ENCODE data around the gene KCP.

KCP gene

GRCh38 chr7:128885370-128886187, 24.9 kb downstream of the KCP start:
- no peak for FAIRE-seq

DNA sequence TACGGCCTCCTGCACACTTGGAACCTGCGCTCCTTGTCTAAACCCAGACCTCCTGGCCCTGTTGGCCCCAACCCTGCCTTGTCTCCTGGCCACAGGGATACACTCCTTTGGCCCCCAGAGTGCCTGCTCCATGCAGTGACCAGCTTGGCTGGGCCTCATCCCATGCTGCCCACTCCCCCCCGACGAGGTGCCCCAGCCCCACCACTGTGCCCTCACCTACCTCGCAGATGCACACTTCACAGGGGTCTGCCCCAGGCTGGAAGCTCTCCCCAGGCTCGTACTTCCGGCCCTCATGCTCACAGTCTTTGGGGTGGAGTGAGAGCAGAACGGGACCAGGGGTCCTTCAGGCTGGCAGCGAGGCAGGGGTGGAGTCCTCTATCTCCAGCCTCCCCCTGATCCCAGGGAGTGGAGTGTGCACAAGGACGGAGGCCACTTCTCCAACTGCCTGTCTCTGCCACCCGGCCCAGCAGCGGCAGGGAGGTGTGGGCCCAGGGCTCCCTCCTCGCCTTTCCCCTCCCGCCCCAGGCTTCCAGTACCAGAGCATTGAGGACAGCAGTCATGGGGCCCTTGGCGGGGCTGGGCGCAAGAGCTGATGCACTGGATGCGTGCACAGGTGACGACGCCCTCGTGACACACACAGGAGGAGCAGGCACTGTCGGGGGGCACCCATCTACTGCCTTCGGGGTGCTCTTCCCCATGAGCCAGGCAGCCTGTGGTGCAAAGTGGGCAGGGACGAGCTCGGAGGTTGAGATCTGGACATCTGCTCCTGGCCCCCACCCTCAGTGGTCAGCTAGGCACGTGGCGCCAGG, 25.7 kb downstream of the KCP start:
- FAIRE-seq = no peak

DNA sequence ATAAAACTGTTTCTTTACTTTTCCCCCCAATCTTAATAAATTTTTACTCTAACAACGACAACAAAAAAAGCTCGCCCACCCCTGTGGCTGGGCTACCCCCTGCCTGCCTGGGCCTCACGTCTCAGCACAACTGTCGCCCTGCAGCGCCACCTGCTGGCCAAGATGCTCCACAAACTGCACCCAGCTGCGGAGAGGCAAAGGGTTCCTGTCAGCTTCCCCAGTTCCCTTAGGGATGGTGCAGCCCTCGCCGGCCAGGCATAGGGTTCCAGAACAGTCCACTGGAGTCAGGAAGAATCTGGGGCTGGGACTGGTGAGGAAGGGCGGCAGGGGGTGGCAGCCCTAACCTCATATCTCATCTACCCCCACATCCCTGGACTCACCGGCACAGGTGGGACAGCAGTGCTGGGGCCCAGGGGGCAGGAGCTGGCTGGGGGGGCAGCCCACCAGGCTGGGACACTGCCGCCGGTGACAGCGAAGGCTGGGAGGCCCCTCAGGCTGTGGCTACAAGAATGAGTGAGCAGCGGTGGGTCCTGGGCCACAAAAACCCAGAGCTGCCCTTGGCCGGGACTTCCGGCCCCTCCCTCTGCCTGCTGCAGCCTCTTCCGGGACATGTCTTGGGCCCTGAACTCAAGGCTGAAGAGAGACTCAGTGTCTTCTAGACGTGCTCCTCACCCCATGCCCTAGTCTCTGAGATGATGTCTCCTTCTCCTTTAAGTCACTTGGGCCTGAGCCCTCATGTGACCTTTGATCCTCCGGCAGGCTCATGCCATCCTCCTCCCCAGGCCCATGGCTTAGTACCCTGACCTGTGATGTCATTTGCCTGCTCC, 26.7 kb downstream of the KCP start:
- FAIRE-seq = no peak

- no peak for FAIRE-seq
Measured at GRCh38 chr7:128882134-128882533, 28.4 kb downstream of the KCP start.

- FAIRE-seq = no peak
Measured at GRCh38 chr7:128881458-128882125, 28.9 kb downstream of the KCP start.

- no peak for FAIRE-seq
Measured at GRCh38 chr7:128880791-128881457, 29.6 kb downstream of the KCP start.

- no peak for FAIRE-seq
Measured at GRCh38 chr7:128879939-128880746, 30.4 kb downstream of the KCP start.

DNA sequence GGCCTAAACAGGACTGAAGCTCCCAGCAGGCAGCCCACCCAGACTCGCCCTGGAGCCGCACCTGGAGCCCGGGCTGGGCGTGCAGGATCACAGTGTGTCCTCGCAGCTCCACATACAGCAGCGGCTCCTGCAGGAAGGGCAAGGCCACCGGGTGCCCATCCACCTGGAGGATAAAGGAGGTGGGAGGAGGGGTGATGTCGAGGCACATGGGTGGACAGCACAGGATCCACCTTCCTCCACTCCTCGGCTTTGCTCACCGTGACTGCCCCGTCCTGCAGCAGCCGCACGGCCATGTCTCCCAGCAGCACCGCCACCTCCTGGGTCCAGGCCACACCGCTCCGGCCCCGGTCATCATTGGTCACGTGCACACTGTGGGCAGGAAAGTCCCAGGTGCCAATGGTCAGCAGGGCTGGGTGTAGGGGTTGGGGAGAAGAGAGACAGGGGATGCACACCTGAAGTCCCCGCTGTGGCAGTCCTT, 31.0 kb downstream of the KCP start:
- no peak for FAIRE-seq

DNA sequence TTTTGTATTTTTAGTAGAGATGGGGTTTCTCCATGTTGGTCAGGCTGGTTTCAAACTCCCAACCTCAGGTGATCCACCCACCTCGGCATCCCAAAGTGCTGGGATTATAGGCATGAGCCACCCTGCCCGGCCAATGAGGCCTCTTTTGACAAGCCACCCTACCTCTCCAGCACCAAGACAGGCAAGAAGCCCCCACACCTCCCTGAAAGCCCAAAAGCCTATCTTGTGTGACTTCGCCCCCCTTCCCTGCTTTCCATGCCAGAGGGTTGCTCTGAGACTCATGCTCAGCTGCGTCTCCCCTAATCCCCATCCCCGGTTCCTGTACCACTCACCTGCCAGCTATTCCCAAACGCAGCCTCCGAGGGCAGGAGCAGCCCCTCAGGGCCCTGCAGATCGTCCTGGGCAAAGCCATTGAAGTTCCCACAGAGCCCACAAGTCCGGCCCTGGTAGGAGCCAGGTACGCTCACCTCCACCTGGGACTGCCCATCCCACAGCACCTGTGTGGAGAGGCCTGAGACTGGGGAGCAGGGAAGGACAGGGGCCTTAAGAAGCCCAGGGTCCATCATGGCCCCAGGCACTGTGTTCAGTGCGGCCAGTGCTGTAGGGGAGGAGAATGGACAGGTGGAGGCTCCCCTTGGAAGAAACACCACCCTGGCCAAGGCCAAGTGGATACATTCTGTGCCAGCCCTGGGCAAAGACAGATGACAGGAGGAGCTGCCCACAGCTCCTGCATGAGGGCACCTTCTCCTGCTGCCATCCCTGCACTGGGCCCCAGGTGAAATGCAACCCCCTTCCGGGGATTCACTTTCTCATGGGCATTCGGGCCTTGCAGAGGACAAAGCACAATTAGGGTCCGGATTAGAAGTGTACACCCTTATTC, 32.0 kb downstream of the KCP start:
- FAIRE-seq = no peak

GRCh38 chr7:128877756-128878120, 32.8 kb downstream of the KCP start:
- no peak for FAIRE-seq

DNA sequence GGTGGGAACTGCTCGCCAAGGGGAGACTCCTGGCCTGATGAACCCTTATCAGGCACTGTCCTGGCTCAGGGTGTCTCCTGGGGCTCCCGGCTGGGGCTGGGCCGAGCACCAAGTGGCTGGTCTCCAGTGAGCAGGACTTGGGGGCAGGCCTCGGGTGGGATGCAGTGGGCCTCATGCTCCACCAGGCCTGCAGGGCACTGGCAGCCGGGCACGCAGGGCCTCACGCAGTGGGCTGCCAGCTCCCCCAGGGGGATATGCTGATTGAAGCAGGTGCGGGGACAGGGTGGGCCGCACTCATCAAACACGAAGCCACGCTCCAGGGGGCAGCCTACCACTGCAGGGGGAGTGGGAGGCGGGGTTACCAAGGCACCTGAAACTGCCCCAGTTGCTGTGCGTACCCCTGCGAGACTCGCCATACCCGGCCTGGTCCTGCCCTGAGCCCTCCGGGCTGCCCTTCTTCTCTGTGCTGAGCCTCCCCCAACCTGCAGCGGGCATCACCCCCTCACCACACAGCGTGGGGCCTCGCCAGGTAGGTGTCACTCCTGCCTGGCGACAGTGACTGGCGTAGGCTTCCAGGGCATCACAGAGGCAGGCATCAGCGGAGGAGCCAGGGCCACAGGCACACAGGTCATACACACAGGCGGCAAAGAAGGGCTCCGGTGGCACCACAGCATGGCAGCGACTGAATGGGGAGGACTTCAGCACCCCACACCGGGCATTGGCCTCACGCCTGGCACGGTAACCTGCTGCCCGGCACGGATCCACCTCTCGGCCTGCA, 33.3 kb downstream of the KCP start:
- no peak for FAIRE-seq

DNA sequence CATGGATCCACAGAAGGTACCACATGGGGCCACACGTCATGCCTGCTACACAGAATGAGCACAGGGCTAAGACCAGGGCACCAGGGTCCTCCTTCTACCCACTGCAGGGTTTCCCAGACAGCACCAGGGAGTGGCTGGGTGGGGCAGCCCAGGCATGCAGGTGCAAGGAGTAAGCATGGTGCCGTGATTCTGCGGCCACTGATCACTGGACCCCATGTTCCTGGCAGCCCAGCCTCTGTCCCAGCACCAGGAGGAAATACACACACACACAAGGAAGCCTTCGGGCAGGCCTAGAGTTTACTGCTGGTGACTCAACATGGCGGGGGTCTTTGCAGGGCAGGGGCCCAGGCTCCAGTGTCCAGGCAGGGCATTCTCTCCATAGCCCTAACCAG, 33.9 kb downstream of the KCP start:
- FAIRE-seq = no peak

DNA sequence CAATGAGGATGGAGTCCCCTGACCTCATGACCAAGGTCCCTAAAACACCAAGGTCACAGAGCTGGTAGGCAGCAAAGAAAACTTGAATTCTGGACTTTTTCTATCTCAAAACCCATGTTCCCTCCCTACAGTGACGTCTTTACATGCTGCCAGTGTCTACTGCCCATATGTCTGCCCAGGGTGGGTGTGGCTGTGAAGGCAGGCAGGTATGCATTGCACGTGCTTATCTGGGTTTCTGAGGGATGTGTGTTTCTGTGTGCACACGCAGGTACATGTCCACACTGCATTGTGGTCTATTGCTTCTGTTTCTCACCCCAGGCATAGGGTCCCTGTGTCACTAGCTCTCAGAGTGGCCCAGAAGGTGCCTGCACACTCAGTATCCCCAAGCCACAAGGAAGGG, 34.4 kb downstream of the KCP start:
- FAIRE-seq = no peak

DNA sequence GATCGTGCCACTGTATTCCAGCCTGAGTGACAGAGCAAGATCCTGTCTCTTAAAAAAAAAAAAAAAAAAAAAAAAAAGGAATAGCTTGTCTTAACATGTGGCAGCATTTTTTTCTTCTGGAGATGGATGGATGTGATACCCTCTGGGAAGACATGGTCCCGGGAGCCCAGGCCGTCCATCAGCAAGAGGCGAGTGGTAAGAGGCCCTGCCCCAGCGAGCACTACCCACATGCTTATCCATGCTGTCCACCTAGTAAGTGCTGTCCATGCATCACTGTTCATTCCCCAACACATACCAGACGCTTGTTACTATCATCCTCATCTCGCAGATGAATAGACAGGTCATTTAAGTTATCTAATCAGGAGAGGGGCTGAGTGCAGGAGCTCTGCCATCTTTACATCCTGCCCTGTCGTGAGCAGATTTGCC, 35.0 kb downstream of the KCP start:
- FAIRE-seq = no peak

- FAIRE-seq = no peak
Measured at GRCh38 chr7:128874140-128875031, 36.1 kb downstream of the KCP start.

- no peak for FAIRE-seq
Measured at GRCh38 chr7:128873234-128873633, 37.3 kb downstream of the KCP start.

GRCh38 chr7:128872394-128872824, 38.1 kb downstream of the KCP start:
- FAIRE-seq = no peak

DNA sequence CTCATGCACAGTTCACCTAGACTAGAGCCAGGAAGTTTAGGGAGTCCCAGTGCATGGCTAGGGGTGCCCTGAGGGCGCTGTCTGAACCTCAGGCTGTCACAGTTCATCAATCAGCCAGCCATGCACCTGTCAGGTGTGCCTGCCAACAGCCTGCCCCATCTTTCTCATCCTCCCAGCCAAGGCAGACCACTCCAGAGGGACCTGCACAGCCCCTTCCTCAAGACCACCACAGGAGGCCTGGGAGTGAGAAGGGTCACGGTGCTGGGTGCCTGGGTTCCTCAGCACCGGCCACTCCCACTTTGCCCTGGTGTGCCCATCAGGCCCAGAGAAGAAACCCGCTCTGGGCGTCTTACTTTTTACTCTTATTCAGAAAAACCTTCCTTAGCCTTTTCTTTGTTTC, 39.5 kb downstream of the KCP start:
- FAIRE-seq = no peak

Data from TTC549 (cell line).